K562 (cell line): Measurements from ENCODE around the gene HK1. TPM values are rescaled to one million over a fixed set of nuclear protein-coding genes. Genes with fewer than 3 reads are reported as not detected.

Experiments used
- BHLHE40 ChIP-seq: IDR thresholded peaks from 2 replicates; pipeline ENCODE4 v1.6.1; 2011; ENCODE audit warnings: low read length, improper control_type of control experiment
- ETV6 ChIP-seq, 3 experiments: fragments of 150-350 bp in 1 of 3; sonication (generic) in 1 of 3; formaldehyde crosslinking in 1 of 3; IDR thresholded peaks; 2 replicates each; pipeline versions ENCODE4 v1.6.1 to v1.8.0; 2014 to 2022; ENCODE audit warnings: borderline replicate concordance in 2 of 3, low read depth in 2 of 3, antibody characterized with exemption in 1 of 3, low read length in 1 of 3, mild to moderate bottlenecking in 1 of 3, missing genetic modification reagents in 1 of 3
- FOXJ2 ChIP-seq: fragments of 200-800 bp; sonication (Bioruptor generic); IDR thresholded peaks from 2 replicates; pipeline ENCODE4 v1.6.1; 2016; ENCODE audit warnings: missing genetic modification characterization, missing compliant biosample characterization
- GATAD2B ChIP-seq: fragments of 450-650 bp; IDR thresholded peaks from 2 replicates; pipeline ENCODE4 v1.6.1; 2017; ENCODE audit warnings: mild to moderate bottlenecking, borderline replicate concordance
- HNRNPK ChIP-seq: fragments of 200-400 bp; formaldehyde crosslinking; IDR thresholded peaks from one replicate; pipeline ENCODE4 v1.6.1; 2018; ENCODE audit warnings: mild to moderate bottlenecking, low read depth, low read length; ENCODE audit not compliant: poor library complexity, severe bottlenecking
- KDM2B ChIP-seq: fragments of 250-450 bp; sonication (Bioruptor Pico); IDR thresholded peaks from 2 replicates; pipeline ENCODE4 v1.8.0; 2021; ENCODE audit warnings: mild to moderate bottlenecking, moderate library complexity
- KDM5B ChIP-seq: fragments of 200-600 bp; sonication (generic); IDR thresholded peaks from 2 replicates; pipeline ENCODE4 v1.6.1; 2012; ENCODE audit warnings: low read depth, mild to moderate bottlenecking, moderate library complexity, low read length, control low read depth, inconsistent platforms; ENCODE audit not compliant: insufficient replicate concordance
- NCOA1 ChIP-seq: fragments of 450-650 bp; IDR thresholded peaks from 2 replicates; pipeline ENCODE4 v1.6.1; 2016; ENCODE audit warnings: low read depth
- PHF21A ChIP-seq: fragments of 450-650 bp; IDR thresholded peaks from 2 replicates; pipeline ENCODE4 v1.6.1; 2017; ENCODE audit warnings: low read depth, borderline replicate concordance
- PML ChIP-seq: IDR thresholded peaks from 2 replicates; pipeline ENCODE4 v1.6.1; 2012; ENCODE audit warnings: low read length, inconsistent platforms
- POLR2A ChIP-seq: fragments of 450-650 bp; conservative IDR thresholded peaks from 2 replicates; pipeline ENCODE4 v1.6.1; 2016
- RFX5 ChIP-seq: IDR thresholded peaks from 2 replicates; pipeline ENCODE4 v1.6.1; 2011; ENCODE audit warnings: low read depth, mild to moderate bottlenecking, improper control_type of control experiment, low read length
- SRSF7 ChIP-seq: fragments of 200-400 bp; formaldehyde crosslinking; optimal IDR thresholded peaks from 2 replicates; pipeline ENCODE3; 2017; ENCODE audit warnings: mild to moderate bottlenecking, low read depth, low read length
- ZNF224 ChIP-seq: sonication (generic); formaldehyde crosslinking; IDR thresholded peaks from 2 replicates; pipeline ENCODE4 v1.8.0; 2022; ENCODE audit warnings: mild to moderate bottlenecking, missing genetic modification reagents
- ZNF239 ChIP-seq: fragments of 250-450 bp; sonication (Bioruptor Pico); IDR thresholded peaks from 2 replicates; pipeline ENCODE4 v1.4.0; 2020; ENCODE audit warnings: mild to moderate bottlenecking
- polyA plus RNA-seq, 8 experiments: library from polyadenylated mRNA; depleted of rRNA in 4 of 8; stranded (reverse) in 5 of 8; unstranded in 3 of 8; fragments of >200 nt; fragmentation: Nextera tagmentation in 2 of 8; fragmentation: Illumina TruSeq in 1 of 8; extraction: Ambion mirVana in 2 of 8; extraction: Trizol in 1 of 8; gene quantifications; 2 replicates each; pipeline versions ENCODE4 v1.2.1 to v1.2.3, GENCODE V29; 2011 to 2014; ENCODE audit warnings: inconsistent platforms in 1 of 8, missing spikeins in 1 of 8
- total RNA-seq, 7 experiments: library from RNA; depleted of rRNA in 6 of 7; stranded (reverse); fragments of >200 nt in 6 of 7; fragmentation: Illumina TruSeq in 2 of 7; extraction: Trizol in 2 of 7; gene quantifications; 2 replicates each; pipeline versions ENCODE4 v1.2.1 to v1.2.3, GENCODE V29; 2011 to 2021; ENCODE audit warnings: low replicate concordance in 1 of 7
- TF ChIP-seq, protein P1 (sequence below): sonication (generic); formaldehyde crosslinking; IDR thresholded peaks from 2 replicates; pipeline ENCODE4 v1.8.1; 2023; ENCODE audit warnings: mild to moderate bottlenecking, missing genetic modification reagents
- TF ChIP-seq, protein P2 (sequence below): fragments of 450-650 bp; IDR thresholded peaks from 2 replicates; pipeline ENCODE4 v1.7.0; 2016; ENCODE audit warnings: borderline replicate concordance
- TF ChIP-seq, protein P3 (sequence below): fragments of 250-450 bp; sonication (Bioruptor Pico); IDR thresholded peaks from 2 replicates; pipeline ENCODE4 v1.6.1; 2021; ENCODE audit warnings: mild to moderate bottlenecking
- TF ChIP-seq, protein P4 (sequence below): fragments of 450-650 bp; formaldehyde crosslinking; IDR thresholded peaks from 2 replicates; pipeline ENCODE4 v1.4.0; 2022; ENCODE audit warnings: mild to moderate bottlenecking, moderate library complexity
- TF ChIP-seq, protein P5 (sequence below): sonication (generic); formaldehyde crosslinking; IDR thresholded peaks from 2 replicates; pipeline ENCODE4 v1.8.1; 2023; ENCODE audit warnings: mild to moderate bottlenecking, missing genetic modification reagents
- TF ChIP-seq, protein P6 (sequence below): sonication (generic); formaldehyde crosslinking; IDR thresholded peaks from 2 replicates; pipeline ENCODE4 v1.9.0; 2022; ENCODE audit warnings: mild to moderate bottlenecking, missing genetic modification reagents

HK1 gene
- total and polyA plus RNA-seq, 9 of the 15 experiments (the other 6 are each of a cell fraction or from before 2014, with no cell fraction given) = 29.2 to 444 (median 193) TPM

DNA sequence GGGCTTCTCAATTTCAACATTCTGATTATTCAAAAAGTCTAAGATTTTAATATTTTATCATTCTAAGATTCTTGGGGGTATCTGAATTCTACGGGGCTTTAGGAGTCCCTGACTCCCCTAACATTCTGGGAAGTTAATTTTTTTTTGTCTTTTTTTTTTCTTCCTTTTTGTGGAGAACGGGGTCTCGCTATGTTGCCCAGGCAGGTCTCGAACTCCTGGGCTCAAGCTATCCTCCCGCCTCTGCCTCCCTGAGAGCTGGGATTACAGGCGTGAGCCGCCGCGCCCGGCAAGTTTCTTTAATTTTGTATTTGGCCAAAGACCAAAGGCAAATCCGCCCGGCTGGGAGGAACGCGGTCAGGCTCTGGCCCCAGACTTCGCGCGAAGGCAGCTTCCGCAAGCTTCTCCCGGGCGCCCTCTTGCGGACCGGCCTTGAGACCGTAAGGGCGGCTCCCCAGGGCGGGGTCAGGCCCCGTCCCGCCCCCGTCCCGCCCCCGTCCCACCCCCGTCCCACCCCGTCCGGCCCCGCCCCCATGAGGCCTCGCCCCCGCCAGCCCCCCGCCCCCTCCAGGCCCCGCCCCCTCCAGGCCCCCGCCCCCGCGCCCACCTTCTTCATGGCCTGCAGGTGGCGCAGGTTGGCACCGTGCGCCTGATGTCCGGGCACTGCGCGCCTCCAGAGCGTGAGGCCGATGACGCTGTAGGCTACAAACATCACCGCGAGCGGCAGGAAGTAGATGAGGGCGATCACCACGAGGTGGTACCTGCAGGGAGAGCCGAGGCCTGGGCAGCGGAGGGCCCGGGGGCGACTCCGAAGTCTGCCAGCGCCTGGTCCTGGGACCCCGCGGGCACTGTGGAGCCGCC is 130.3 kb downstream of the HK1 start (continued):
- TF ChIP-seq, protein P1, sequence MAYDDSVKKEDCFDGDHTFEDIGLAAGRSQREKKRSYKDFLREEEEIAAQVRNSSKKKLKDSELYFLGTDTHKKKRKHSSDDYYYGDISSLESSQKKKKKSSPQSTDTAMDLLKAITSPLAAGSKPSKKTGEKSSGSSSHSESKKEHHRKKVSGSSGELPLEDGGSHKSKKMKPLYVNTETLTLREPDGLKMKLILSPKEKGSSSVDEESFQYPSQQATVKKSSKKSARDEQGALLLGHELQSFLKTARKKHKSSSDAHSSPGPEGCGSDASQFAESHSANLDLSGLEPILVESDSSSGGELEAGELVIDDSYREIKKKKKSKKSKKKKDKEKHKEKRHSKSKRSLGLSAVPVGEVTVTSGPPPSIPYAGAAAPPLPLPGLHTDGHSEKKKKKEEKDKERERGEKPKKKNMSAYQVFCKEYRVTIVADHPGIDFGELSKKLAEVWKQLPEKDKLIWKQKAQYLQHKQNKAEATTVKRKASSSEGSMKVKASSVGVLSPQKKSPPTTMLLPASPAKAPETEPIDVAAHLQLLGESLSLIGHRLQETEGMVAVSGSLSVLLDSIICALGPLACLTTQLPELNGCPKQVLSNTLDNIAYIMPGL (CRISPR knock-in tag) = no peak
- peak; percentile 28 for TF ChIP-seq KDM5B
- TF ChIP-seq, protein P2, sequence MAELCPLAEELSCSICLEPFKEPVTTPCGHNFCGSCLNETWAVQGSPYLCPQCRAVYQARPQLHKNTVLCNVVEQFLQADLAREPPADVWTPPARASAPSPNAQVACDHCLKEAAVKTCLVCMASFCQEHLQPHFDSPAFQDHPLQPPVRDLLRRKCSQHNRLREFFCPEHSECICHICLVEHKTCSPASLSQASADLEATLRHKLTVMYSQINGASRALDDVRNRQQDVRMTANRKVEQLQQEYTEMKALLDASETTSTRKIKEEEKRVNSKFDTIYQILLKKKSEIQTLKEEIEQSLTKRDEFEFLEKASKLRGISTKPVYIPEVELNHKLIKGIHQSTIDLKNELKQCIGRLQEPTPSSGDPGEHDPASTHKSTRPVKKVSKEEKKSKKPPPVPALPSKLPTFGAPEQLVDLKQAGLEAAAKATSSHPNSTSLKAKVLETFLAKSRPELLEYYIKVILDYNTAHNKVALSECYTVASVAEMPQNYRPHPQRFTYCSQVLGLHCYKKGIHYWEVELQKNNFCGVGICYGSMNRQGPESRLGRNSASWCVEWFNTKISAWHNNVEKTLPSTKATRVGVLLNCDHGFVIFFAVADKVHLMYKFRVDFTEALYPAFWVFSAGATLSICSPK = no peak
- no peak for TF ChIP-seq GATAD2B
- no peak for TF ChIP-seq BHLHE40
- no peak for TF ChIP-seq ZNF224 (CRISPR knock-in tag)
- peak; percentile 66 for TF ChIP-seq POLR2A
- TF ChIP-seq SRSF7 = no peak
- TF ChIP-seq RFX5 = no peak
- TF ChIP-seq, protein P3, sequence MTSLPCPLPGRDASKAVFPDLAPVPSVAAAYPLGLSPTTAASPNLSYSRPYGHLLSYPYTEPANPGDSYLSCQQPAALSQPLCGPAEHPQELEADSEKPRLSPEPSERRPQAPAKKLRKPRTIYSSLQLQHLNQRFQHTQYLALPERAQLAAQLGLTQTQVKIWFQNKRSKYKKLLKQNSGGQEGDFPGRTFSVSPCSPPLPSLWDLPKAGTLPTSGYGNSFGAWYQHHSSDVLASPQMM (CRISPR knock-in tag) = no peak
- TF ChIP-seq, protein P4, sequence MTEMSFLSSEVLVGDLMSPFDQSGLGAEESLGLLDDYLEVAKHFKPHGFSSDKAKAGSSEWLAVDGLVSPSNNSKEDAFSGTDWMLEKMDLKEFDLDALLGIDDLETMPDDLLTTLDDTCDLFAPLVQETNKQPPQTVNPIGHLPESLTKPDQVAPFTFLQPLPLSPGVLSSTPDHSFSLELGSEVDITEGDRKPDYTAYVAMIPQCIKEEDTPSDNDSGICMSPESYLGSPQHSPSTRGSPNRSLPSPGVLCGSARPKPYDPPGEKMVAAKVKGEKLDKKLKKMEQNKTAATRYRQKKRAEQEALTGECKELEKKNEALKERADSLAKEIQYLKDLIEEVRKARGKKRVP (CRISPR knock-in tag) = no peak
- no peak for TF ChIP-seq PHF21A
- TF ChIP-seq FOXJ2 (tag) = no peak
- TF ChIP-seq, protein P5, sequence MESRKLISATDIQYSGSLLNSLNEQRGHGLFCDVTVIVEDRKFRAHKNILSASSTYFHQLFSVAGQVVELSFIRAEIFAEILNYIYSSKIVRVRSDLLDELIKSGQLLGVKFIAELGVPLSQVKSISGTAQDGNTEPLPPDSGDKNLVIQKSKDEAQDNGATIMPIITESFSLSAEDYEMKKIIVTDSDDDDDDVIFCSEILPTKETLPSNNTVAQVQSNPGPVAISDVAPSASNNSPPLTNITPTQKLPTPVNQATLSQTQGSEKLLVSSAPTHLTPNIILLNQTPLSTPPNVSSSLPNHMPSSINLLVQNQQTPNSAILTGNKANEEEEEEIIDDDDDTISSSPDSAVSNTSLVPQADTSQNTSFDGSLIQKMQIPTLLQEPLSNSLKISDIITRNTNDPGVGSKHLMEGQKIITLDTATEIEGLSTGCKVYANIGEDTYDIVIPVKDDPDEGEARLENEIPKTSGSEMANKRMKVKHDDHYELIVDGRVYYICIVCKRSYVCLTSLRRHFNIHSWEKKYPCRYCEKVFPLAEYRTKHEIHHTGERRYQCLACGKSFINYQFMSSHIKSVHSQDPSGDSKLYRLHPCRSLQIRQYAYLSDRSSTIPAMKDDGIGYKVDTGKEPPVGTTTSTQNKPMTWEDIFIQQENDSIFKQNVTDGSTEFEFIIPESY = 0 out of 2 replicates have a peak, but pooled peaks have one; percentile 5
- TF ChIP-seq PML = no peak
- TF ChIP-seq ZNF239 (CRISPR knock-in tag) = no peak
- no peak for TF ChIP-seq ETV6 (IDR thresholded peaks at IDR 0.05; ENCODE audit: borderline replicate concordance in 1 of 2, low read depth in 2 of 2, low read length in 1 of 2)
- TF ChIP-seq ETV6 (CRISPR knock-in tag; IDR thresholded peaks at IDR 0.05; ENCODE audit: borderline replicate concordance) = no peak
- TF ChIP-seq, protein P6, sequence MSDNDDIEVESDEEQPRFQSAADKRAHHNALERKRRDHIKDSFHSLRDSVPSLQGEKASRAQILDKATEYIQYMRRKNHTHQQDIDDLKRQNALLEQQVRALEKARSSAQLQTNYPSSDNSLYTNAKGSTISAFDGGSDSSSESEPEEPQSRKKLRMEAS (CRISPR knock-in tag) = peak; percentile 83
- TF ChIP-seq NCOA1 = peak; percentile 57
- no peak for TF ChIP-seq KDM2B (CRISPR knock-in tag)
- TF ChIP-seq HNRNPK = no peak
